Gastrocnemius medialis (tissue), 4 donors: Measurements from ENCODE around the gene VAV2. TPM values are rescaled to one million over a fixed set of nuclear protein-coding genes. Genes with fewer than 3 reads are reported as not detected.

ENCODE experiments used
- ATAC-seq, 2 donors: fragments of 150-250 bp; one replicate each; pipeline ENCODE4 v1.9.1; 2016
- DNase-seq, 2 donors: peaks; one replicate each; pipeline ENCODE4 v3.0.0-alpha.2; 2019
- H3K27ac ChIP-seq, 4 donors: fragments of 200-600 bp; sonication (generic); 1 replicate in 1 of 4; 2 replicates in 3 of 4; pipeline ENCODE4 v1.5.1; 2016 to 2018; ENCODE audit warnings: mild to moderate bottlenecking in 2 of 4, moderate library complexity in 1 of 4
- H3K27me3 ChIP-seq, 3 donors: fragments of 200-600 bp; sonication (generic) in 2 of 3; 1 replicate in 1 of 3; 2 replicates in 2 of 3; pipeline versions ENCODE4 v1.5.1 to v1.6.0; 2016 to 2019; ENCODE audit warnings: mild to moderate bottlenecking in 1 of 3, moderate library complexity in 1 of 3
- H3K36me3 ChIP-seq, 2 donors: fragments of 200-600 bp; sonication (generic) in 1 of 2; one replicate each; pipeline ENCODE4 v1.5.1; 2017 to 2018
- H3K4me1 ChIP-seq, 2 donors: fragments of 200-600 bp; sonication (generic) in 1 of 2; one replicate each; pipeline ENCODE4 v1.5.1; 2016 to 2017; ENCODE audit warnings: mild to moderate bottlenecking in 2 of 2
- H3K4me3 ChIP-seq, 4 donors: fragments of 200-600 bp; sonication (generic) in 3 of 4; 1 replicate in 1 of 4; 2 replicates in 3 of 4; pipeline ENCODE4 v1.5.1; 2016 to 2019; ENCODE audit warnings: mild to moderate bottlenecking in 2 of 4
- H3K9me3 ChIP-seq, 3 donors: fragments of 200-600 bp; sonication (generic) in 2 of 3; 1 replicate in 1 of 3; 2 replicates in 2 of 3; pipeline ENCODE4 v1.5.1; 2016 to 2019
- CTCF ChIP-seq, 5 experiments: fragments of 450-650 bp in 3 of 5; fragments of 200-600 bp in 2 of 5; sonication (generic) in 2 of 5; IDR thresholded peaks in 4 of 5; conservative IDR thresholded peaks in 1 of 5; 1 replicate in 4 of 5; 2 replicates in 1 of 5; pipeline ENCODE4 v1.5.1; 2016 to 2019; ENCODE audit warnings: antibody characterized with exemption in 5 of 5, mild to moderate bottlenecking in 3 of 5, moderate library complexity in 3 of 5
- POLR2A ChIP-seq, 2 donors: fragments of 450-650 bp; IDR thresholded peaks; one replicate each; pipeline ENCODE4 v1.6.1; 2017; ENCODE audit warnings: antibody characterized with exemption in 2 of 2, mild to moderate bottlenecking in 2 of 2, moderate library complexity in 2 of 2
- in situ Hi-C, 4 donors: fragments of 200-750 bp; cut with MboI; loops; one replicate each; pipeline versions ENCODE4 v1.15.0 to v1.8.0; 2017; ENCODE audit warnings: low sequenced_read_pairs in 4 of 4
- intact Hi-C: fragments of 100-400 bp; cut with DNase I; formaldehyde crosslinking; loops from one replicate; pipeline ENCODE4 v1.15.1; 2023; ENCODE audit warnings: low total_unique reads
- total RNA-seq, 4 donors: library from RNA; depleted of rRNA; stranded (reverse); fragments of >200 nt; gene quantifications; one replicate each; pipeline versions ENCODE4 v1.1.0 to v1.2.3, GENCODE V29; 2016

Gene VAV2
- total RNA-seq, 4 donors from 2014 or later: 0.51 to 1.2 (median 0.97) TPM

GRCh38 chr9:133942206-133942975 is 49.7 kb downstream of the VAV2 start:
- in situ Hi-C loops: no loop called here
- Histone ChIP-seq H3K27me3 (no peaks in the 10 kb centered on the region), H3K36me3 (no peaks in the 10 kb centered on the region), H3K9me3 (no peaks in the 10 kb centered on the region), H3K27ac (no peak overlapping the region), H3K4me1 (no peaks in the 10 kb centered on the region), H3K4me3 (no peak overlapping the region)
- DNase-seq (no peak), ATAC-seq (no peak)
- intact Hi-C loops: no loop called here
- TF ChIP-seq POLR2A (IDR thresholded peaks at IDR 0.05): no peak
- TF ChIP-seq CTCF (IDR thresholded peaks at IDR 0.05 in 4 of 5, conservative IDR thresholded peaks at IDR 0.05 in 1 of 5): no peak

GRCh38 chr9:133939845-133940244 is 52.3 kb downstream of the VAV2 start:
- TF ChIP-seq CTCF (IDR thresholded peaks at IDR 0.05 in 4 of 5, conservative IDR thresholded peaks at IDR 0.05 in 1 of 5): no peak
- TF ChIP-seq POLR2A (IDR thresholded peaks at IDR 0.05): no peak
- H3K27me3 ChIP-seq: peaks cover 0 to 7% (median 3%) of the 10 kb centered on the region in 3 donors
- intact Hi-C loops (no loop called here), in situ Hi-C loops (no loop called here)
- no peak overlapping the region for H3K27ac ChIP-seq
- DNase-seq: no peak
- H3K4me1 ChIP-seq: peaks cover 3% of the 10 kb centered on the region in 2 donors
- H3K36me3 ChIP-seq: no peaks in the 10 kb centered on the region
- ATAC-seq: no peak
- no peak overlapping the region for H3K4me3 ChIP-seq
- H3K9me3 ChIP-seq: no peaks in the 10 kb centered on the region

- in situ Hi-C loops (no loop called here), intact Hi-C loops (no loop called here)
- H3K27me3 ChIP-seq: peaks cover 0 to 7% (median 6%) of the 10 kb centered on the region in 3 donors
- TF ChIP-seq POLR2A (IDR thresholded peaks at IDR 0.05) (no peak), CTCF (IDR thresholded peaks at IDR 0.05 in 4 of 5, conservative IDR thresholded peaks at IDR 0.05 in 1 of 5) (no peak)
- no peak overlapping the region for H3K27ac ChIP-seq
- DNase-seq: no peak
- peaks cover 3% of the 10 kb centered on the region in 2 donors for H3K4me1 ChIP-seq
- no peak for ATAC-seq
- no peak overlapping the region for H3K4me3 ChIP-seq
- no peaks in the 10 kb centered on the region for H3K9me3 ChIP-seq
- H3K36me3 ChIP-seq: no peaks in the 10 kb centered on the region
Observed at GRCh38 chr9:133939171-133939785, 52.8 kb downstream of the VAV2 start.

GRCh38 chr9:133938753-133939152 is 53.4 kb downstream of the VAV2 start:
- no peaks in the 10 kb centered on the region for H3K9me3 ChIP-seq
- no peak overlapping the region for H3K27ac ChIP-seq
- DNase-seq: no peak
- H3K27me3 ChIP-seq: peaks cover 0 to 8% (median 7%) of the 10 kb centered on the region in 3 donors
- no peaks in the 10 kb centered on the region for H3K36me3 ChIP-seq
- in situ Hi-C loops (no loop called here), intact Hi-C loops (no loop called here)
- no peak overlapping the region for H3K4me3 ChIP-seq
- TF ChIP-seq CTCF (IDR thresholded peaks at IDR 0.05 in 4 of 5, conservative IDR thresholded peaks at IDR 0.05 in 1 of 5): no peak
- TF ChIP-seq POLR2A (IDR thresholded peaks at IDR 0.05): no peak
- H3K4me1 ChIP-seq: peaks cover 3% of the 10 kb centered on the region in 2 donors
- no peak for ATAC-seq
